ENCODE results near the gene C8G.

The C8G gene

DNA sequence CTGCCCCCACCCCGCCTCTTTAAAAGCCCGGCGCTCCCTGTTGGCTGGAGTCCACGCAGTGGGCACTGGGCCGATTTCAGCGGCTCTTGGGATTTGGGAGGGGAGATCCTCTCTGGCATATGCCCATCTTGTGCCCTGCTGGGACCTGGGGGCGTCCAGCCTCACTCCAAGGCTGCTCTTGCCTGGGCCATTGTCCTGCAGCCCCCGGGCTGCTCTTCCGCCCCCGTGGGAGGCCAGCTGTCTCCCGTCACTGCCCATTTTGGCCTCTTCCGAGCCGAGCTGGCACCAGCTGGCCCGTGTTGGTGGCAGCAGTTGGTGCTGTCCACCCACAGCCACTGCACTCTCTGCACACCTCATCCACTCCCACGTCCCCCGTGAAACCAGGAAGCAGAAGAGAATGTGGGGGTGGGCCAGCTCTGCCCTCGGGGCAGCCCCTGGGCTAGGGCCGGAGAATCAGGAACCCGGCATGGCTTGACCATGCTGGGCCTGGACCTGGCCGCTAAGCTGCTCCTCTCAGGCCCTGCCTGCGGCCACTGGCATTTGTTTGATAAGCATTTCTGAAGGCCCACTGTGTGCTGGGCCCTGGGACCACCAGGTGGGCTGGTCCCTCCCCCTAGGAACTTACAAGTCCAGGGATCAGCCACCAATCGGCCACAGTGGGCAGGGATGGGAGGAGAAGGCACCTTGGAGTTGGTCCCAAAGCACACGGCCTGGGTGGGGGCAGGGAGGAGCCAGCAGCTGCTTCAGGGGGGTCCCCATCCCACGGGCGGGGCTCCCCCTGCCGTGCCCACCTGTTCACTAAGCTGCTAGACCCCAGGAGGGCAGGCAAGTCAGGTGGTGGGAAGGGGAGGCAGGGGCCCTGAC is 2.2 kb downstream of the C8G start:
- DNase-seq (ENCODE audit: insufficient read length, low spot score) (no peak), FAIRE-seq (no peak)
- TF ChIP-seq, protein P1, sequence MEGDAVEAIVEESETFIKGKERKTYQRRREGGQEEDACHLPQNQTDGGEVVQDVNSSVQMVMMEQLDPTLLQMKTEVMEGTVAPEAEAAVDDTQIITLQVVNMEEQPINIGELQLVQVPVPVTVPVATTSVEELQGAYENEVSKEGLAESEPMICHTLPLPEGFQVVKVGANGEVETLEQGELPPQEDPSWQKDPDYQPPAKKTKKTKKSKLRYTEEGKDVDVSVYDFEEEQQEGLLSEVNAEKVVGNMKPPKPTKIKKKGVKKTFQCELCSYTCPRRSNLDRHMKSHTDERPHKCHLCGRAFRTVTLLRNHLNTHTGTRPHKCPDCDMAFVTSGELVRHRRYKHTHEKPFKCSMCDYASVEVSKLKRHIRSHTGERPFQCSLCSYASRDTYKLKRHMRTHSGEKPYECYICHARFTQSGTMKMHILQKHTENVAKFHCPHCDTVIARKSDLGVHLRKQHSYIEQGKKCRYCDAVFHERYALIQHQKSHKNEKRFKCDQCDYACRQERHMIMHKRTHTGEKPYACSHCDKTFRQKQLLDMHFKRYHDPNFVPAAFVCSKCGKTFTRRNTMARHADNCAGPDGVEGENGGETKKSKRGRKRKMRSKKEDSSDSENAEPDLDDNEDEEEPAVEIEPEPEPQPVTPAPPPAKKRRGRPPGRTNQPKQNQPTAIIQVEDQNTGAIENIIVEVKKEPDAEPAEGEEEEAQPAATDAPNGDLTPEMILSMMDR (IDR thresholded peaks at IDR 0.05; ENCODE audit: insufficient read depth, missing control alignments) = no peak

DNA sequence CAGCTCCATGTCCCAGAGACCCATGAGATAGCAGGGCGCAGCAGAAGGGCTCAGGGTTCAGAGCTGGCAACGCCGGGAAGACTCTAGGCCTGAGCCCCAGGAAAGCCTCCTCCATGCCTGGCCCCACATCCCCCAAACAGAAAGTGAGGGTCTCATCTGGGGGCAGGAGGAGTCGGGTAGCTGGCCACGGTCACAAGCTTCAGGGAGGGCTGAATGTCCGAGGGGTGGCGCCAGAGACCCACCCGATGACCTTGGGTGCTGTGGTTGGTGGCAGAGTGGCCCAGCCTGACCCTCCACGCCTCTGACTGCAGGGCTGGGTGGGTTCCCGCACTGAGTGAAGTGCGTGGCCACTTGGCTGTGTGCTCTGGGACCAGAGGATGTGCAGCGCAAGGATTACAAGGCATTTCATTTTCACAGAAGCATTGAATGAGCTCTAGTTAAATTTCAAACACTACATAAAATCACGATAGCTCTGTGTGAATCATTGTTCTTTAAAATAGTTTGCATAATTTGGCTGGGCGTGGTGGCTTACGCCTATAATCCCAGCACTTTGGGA is 3.0 kb downstream of the C8G start:
- no peak for FAIRE-seq
- TF ChIP-seq, protein P1 (IDR thresholded peaks at IDR 0.05; ENCODE audit: insufficient read depth, missing control alignments) = peak; percentile 35
- DNase-seq (ENCODE audit: insufficient read length, low spot score) = no peak

DNA sequence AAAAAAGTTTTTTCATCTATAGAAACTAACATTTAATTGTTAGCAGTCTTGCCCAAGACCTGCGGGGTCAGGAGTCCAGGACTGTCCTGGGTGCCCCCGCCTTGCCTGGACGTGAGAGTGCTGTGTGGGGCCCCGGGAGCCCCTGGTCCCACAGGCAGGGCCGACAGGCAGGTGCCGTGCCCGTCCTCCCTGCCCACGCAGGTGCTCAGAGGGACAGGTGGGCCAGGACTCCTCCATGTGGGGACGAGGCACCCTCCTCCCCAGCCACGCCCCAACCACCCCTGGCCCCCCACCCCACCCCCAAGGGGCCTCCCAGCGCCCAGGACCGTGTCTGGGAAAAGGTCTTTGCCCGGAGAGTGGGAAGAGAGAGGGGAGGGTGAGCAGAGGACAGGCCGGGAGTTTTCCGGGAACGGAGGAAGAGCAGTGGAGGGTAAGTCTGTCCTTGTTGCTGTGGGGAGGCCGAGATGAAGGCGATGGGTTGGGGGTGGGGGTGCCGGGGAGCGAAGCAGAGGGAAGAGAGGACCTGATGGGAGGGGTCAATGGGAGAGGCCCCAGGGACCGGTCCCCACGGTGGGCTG is 4.3 kb downstream of the C8G start:
- DNase-seq (ENCODE audit: insufficient read length, low spot score) (no peak), FAIRE-seq (no peak)
- TF ChIP-seq, protein P1 (IDR thresholded peaks at IDR 0.05; ENCODE audit: insufficient read depth, missing control alignments) = no peak

DNA sequence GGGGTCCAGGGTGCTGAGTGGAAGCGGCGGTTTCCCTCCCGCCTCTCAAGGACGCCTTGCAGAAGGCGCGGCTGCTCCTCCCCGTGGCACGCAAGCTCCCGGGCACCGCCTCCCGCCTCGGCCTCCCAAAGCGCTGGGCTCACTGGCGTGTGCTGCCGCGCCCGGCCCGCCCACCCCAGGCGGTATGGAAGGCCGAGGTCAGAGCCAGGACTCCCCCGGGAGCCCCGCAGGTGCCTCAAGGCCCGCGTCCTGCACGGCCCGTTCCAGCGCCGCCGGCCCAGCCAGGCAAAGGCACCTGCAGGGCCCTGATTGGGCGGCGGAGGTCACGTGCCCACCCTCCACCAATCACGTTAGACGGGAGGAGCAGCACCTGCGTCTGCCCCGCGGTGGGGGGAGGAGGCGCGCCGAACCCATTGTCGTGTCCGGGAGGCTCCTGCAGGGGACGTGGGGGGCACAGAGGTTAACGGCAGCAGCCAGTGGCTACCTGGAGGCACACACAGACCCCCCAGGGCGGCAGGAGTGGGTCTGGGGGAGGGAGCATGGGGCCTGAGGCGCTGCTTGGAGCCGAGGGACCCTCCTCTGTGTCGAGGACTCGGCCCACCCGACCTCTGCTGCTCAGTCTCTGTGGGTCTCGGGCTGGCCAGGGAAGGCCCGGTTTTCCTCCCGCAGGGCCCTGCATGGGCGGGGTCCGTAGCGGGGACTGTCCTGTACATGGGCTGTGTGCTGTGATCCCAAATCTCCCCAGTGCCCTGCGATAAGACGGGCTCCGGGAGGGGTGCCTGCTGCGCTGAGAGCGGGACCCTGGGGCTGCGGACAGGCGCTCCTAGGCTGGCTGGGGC is 5.0 kb downstream of the C8G start:
- FAIRE-seq (no peak), DNase-seq (ENCODE audit: insufficient read length, low spot score) (peak; percentile 100)
- TF ChIP-seq, protein P1 (IDR thresholded peaks at IDR 0.05; ENCODE audit: insufficient read depth, missing control alignments) = no peak

DNA sequence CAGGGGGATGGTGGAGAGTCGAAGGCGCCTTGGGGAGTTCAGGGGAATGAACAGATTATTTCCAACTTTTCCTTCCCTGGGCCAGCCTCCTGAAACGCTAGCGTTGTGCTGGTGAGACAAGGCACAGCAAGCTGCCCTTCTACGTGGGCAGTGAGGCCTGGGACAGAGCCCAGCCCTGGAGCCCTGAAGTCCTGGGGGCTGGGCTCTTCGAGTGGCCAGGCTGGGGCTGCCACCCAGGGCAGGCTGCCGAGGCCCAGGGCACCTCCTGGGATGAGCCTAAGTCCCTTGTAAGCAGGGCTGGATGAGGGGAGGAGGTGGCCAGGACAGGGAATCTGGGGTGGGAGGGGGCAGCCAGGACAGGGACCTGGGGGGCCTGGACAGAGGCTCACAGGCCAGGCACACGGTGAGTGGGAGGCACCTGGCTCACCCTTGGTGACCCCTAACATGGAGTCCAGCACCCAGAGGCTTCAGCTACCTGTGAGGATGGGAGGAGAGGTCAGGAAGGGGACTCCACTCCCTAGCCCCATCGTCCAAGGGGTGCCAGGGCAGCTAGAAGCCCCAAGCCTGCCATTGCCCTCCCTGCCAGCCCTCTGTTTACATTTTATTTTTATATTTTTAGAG is 5.7 kb downstream of the C8G start:
- no peak for DNase-seq (ENCODE audit: insufficient read length, low spot score)
- TF ChIP-seq, protein P1 (IDR thresholded peaks at IDR 0.05; ENCODE audit: insufficient read depth, missing control alignments) = no peak
- FAIRE-seq = no peak

DNA sequence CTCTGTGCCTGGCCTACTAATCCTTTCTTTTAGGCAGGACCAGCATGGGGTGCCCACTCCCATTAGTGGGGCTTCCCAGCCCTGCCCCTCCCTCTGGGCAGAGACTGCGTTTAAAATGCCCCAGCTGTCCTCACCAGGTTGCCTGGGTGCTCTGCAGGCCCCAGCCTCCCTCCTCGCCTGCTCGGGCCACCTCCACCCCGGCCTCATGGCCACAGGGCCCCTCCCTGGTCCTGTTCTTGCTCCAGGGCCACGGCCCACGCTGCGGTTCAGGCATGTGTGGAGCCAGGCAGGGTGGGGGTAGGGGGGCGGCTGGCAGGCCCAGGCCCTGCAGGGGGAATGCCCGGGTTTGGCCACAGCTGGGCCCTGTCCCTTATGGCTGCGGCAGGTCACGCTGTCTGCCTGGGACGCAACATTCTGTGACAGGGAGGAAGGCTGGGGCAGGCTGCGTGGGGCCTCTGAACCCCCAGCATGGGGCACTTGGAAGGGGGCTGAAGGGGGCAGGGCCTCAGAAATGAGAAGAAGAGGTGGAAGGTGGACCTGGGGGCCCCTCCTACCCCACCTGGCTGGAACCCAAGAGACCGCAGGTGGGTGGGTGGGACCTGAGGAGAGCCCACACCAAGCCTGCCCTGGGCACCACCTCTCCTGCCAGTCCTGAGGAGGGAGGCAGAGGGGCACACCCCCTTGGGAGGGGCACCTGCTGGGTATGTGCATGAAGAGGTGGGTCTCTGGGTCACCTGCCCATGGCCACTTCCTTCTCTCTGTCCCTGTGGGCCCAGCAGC is 6.7 kb downstream of the C8G start, which contains the start of gene LCN12:
Gene LCN12, plus strand, starts transcription at position 733 of the 780 bp plus-strand sequence. CDS start 55 bp downstream, outside the sequence.
- DNase-seq (ENCODE audit: insufficient read length, low spot score) (no peak), FAIRE-seq (no peak)
- TF ChIP-seq, protein P1 (IDR thresholded peaks at IDR 0.05; ENCODE audit: insufficient read depth, missing control alignments) = no peak

Data from D721Med (cell line).